Hypothalamus (tissue), 51 donors: ENCODE measurements around the gene ZNF543.

Experiments used
- DNase-seq, 51 donors: peaks; one replicate each; lab custom pipeline; 2025; lab: John Stamatoyannopoulos, UW

Gene ZNF543

GRCh38 chr19:57377498-57378146, 57.4 kb downstream of the ZNF543 start:
- no peak for DNase-seq
